Stomach (tissue), 4 donors: Measurements from ENCODE around the gene CREB3L1.

ENCODE experiments used
- CTCF ChIP-seq, 7 experiments: fragments of 450-650 bp in 4 of 7; fragments of 200-600 bp in 3 of 7; sonication (generic) in 3 of 7; IDR thresholded peaks; one replicate each; pipeline ENCODE4 v1.5.1; 2016 to 2019; ENCODE audit warnings: antibody characterized with exemption in 7 of 7, control low read depth in 2 of 7, mild to moderate bottlenecking in 1 of 7
- POLR2A ChIP-seq, 4 donors: fragments of 450-650 bp; IDR thresholded peaks; one replicate each; pipeline ENCODE4 v1.6.1; 2016; ENCODE audit warnings: antibody characterized with exemption in 4 of 4, control low read depth in 2 of 4, mild to moderate bottlenecking in 1 of 4, moderate library complexity in 1 of 4
- POLR2AphosphoS5 ChIP-seq, 3 donors: sonication (generic); formaldehyde crosslinking; IDR thresholded peaks; one replicate each; pipeline ENCODE4 v1.6.1; 2016; ENCODE audit warnings: antibody characterized with exemption in 3 of 3

GRCh38 chr11:46249938-46250744 is 27.3 kb upstream of the CREB3L1 start:
- TF ChIP-seq CTCF (IDR thresholded peaks at IDR 0.05) (no peak), POLR2A (IDR thresholded peaks at IDR 0.05) (no peak), POLR2AphosphoS5 (IDR thresholded peaks at IDR 0.05) (no peak)
